GM21619 (cell line): ENCODE measurements around the gene SLC6A2.
"Not testable (repeated sequence)": the region's sequence is repeated elsewhere in the genome, so short reads cannot be mapped to it uniquely, and the experiment has no call there.

ENCODE experiments used
- ATAC-seq: cut with Tn5 transposase; IDR thresholded peaks from one replicate; pipeline ENCODE4 v1.9.1; 2021; ENCODE audit not compliant: unreplicated experiment

SLC6A2 gene

GRCh38 chr16:55655897-55656681 lies at the start of gene SLC6A2:
Gene SLC6A2, plus strand, starts transcription at chr16:55655988. Its CDS starts 707 bp downstream, at chr16:55656695.
- no peak for ATAC-seq

- no peak for ATAC-seq
These were observed 42.0 kb upstream of the SLC6A2 start for GRCh38 chr16:55613613-55614335.

- ATAC-seq: no peak
These were observed 40.7 kb upstream of the SLC6A2 start for GRCh38 chr16:55615071-55615470.

GRCh38 chr16:55615670-55616069 lies 40.1 kb upstream of the SLC6A2 start:
- ATAC-seq: not testable (repeated sequence)

- no peak for ATAC-seq
These were observed 34.0 kb upstream of the SLC6A2 start for GRCh38 chr16:55621771-55622170.

GRCh38 chr16:55622272-55622671 lies 33.5 kb upstream of the SLC6A2 start:
- ATAC-seq: no peak

GRCh38 chr16:55622930-55623561 lies 32.7 kb upstream of the SLC6A2 start:
- ATAC-seq: no peak

GRCh38 chr16:55623640-55624039 lies 32.1 kb upstream of the SLC6A2 start:
- ATAC-seq: no peak

GRCh38 chr16:55624696-55625095 lies 31.1 kb upstream of the SLC6A2 start:
- no peak for ATAC-seq

- no peak for ATAC-seq
These were observed 29.9 kb upstream of the SLC6A2 start for GRCh38 chr16:55625843-55626242.

- no peak for ATAC-seq
These were observed 27.4 kb upstream of the SLC6A2 start for GRCh38 chr16:55628306-55628968.

- no peak for ATAC-seq
These were observed 25.0 kb upstream of the SLC6A2 start for GRCh38 chr16:55630774-55631173.

GRCh38 chr16:55632259-55632658 lies 23.5 kb upstream of the SLC6A2 start:
- ATAC-seq: no peak

GRCh38 chr16:55634193-55634592 lies 21.6 kb upstream of the SLC6A2 start:
- ATAC-seq: no peak

- no peak for ATAC-seq
These were observed 17.5 kb upstream of the SLC6A2 start for GRCh38 chr16:55638256-55638655.

GRCh38 chr16:55640701-55641327 lies 15.0 kb upstream of the SLC6A2 start:
- no peak for ATAC-seq

GRCh38 chr16:55641430-55642056 lies 14.2 kb upstream of the SLC6A2 start:
- ATAC-seq: no peak

GRCh38 chr16:55642611-55643010 lies 13.2 kb upstream of the SLC6A2 start:
- no peak for ATAC-seq

- ATAC-seq: no peak
These were observed 12.4 kb upstream of the SLC6A2 start for GRCh38 chr16:55643161-55643970.

GRCh38 chr16:55645986-55646385 lies 9.8 kb upstream of the SLC6A2 start:
- ATAC-seq: no peak
